Measurements from ENCODE around the gene OR2L5. TPM values are rescaled to one million over a fixed set of nuclear protein-coding genes. Genes with fewer than 3 reads are reported as not detected.

The OR2L5 gene, protein sequence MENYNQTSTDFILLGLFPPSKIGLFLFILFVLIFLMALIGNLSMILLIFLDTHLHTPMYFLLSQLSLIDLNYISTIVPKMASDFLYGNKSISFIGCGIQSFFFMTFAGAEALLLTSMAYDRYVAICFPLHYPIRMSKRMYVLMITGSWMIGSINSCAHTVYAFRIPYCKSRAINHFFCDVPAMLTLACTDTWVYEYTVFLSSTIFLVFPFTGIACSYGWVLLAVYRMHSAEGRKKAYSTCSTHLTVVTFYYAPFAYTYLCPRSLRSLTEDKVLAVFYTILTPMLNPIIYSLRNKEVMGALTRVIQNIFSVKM
- total RNA-seq: not detected
- long read RNA-seq: 0 reads

DNA sequence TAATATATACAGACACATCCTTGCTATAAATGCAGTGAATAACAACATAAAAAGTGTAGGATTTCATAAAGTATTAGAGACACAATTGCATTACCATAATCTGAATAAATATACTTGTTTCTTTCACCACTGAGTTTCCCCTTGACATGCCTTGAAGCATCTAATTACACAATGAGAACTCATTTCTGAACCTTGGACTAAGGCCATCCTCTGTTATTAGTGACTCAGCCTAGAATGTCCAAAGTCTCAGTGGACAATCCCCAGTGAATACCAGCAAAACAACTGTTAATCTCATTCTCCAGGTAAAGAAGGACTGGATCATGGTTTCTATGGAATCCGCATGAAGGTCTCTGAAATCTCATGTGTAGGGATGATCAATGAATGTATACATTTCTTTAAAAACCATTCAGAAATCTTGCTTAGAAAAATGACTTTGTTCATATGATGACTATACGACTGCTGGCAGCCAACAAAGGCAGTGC lies at the start of gene OR2L5:
TSS of gene OR2L5 (plus strand) at position 432 of the 482 bp plus-strand sequence. CDS start 8,288 bp downstream, outside the sequence.
- intact Hi-C loops (cut with DNase I): no loop called here
- no peak for ATAC-seq
- no peak for DNase-seq

DNA sequence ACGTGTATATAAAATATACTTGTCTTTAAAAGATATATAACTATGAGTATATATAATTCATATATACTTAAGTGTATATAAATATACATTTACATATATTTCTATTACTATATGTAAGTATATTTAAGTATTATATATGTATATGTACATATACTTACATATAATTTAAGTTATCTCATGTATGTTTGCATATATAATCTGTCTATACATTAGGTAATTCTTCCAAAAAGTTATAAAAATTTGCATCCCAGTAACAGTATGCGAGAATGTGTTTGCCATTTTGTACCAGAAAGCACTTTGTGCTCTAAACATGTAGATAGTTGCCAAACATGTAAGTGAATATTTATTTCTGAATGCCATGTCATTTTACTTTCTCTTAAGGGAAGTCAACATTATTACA lies 48.5 kb upstream of the OR2L5 start, which contains the start of gene OR2AK2:
TSS of gene OR2AK2 (plus strand) at position 301 of the 400 bp plus-strand sequence. CDS start 144 bp downstream, outside the sequence.
- intact Hi-C loops (cut with DNase I): no loop called here
- ATAC-seq (no peak), DNase-seq (no peak)

DNA sequence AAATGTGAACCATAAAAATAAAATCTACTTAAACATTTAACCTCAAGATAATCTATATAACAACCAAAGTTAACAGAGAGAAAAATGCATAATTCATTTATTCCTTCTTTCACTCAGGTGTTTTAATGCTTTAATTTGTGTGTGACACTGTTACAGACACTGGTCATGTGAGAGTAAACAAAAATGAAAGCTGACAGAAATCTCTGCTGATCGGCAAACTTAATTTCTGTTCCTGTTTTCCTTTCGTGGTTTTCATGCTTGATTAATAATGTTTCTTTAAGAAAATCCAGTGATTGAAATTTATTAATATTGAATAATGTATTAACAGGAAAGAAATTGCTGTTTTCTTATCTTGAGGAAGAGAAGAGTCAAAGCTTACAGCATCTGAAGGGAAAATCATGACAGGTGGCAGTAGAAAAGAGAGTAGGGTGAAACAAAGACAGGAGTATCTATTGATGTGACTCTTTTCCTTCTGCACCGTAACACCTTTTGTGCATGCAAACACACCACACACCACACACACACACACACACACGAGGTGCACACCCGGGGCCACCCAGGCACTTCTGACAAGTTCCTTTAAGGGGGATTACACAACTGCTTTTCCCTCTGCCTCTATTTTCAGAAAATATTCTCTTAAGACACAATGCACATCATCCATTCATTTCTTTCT lies 46.8 kb upstream of the OR2L5 start:
- ATAC-seq: no peak
- no peak for DNase-seq
- intact Hi-C loops (cut with DNase I): no loop called here

DNA sequence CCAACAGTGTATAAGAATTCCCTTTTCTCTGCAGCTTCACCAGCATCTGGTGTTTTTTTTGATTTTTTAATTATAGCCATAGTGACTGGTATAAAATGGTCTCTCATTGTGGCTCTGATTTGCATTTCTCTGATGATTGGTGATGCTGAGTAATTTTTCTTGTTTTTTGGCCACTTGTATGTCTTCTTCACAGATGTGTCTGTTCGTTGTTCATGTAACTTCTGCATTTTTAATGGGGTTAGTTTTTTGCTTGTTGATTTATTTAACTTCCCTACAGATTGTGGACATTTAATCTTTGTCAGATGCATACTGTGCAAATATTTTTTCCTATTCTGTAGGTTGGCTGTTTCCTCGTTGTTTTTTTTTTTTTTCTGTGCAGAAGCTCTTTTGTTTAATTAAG lies 20.5 kb upstream of the OR2L5 start:
- ATAC-seq (no peak), DNase-seq (no peak)
- intact Hi-C loops (cut with DNase I): no loop called here

GRCh38 chr1:247998811-247999210 lies 14.6 kb upstream of the OR2L5 start:
- ATAC-seq (no peak), DNase-seq (no peak)
- intact Hi-C loops (cut with DNase I): no loop called here

DNA sequence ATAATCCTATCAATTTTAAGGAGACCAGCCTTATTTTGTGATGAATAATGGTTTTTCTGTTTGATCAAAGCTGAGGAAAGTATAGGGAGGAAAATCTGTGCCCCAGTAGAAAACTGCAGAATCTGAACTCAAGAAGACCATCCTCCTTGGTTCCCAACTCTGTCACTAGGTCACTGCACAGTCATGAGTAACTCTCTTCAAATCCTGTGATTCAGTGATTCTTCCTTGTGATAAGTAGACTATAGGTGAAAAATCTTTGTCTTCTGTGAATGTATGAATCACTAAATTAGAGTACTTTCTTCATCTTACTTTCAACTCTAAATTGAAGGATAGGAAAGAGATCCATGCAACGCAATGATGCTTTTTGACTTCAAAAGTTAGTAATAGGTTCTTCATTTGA lies 13.3 kb upstream of the OR2L5 start:
- DNase-seq (no peak), ATAC-seq (no peak)
- intact Hi-C loops (cut with DNase I): no loop called here

DNA sequence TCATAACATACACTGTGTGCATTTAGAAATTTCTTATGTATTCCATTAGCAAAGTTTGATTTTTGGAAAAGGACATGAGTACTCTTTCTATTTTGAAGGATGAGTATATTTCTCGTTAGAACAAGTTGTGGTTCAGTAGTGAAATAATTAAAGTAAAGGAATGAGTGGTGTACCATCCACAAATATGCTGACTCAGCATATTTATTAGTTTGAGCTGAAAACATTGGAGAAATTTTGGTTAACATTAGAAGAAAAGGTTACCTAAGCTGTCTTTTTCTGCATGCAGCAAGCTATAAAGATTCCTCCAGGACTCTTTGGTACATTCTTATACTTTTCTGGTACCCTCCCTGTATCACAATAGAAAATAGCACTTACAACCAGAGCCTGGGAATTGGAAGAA lies 5.7 kb upstream of the OR2L5 start:
- no peak for ATAC-seq
- intact Hi-C loops (cut with DNase I): no loop called here
- no peak for DNase-seq

GRCh38 chr1:248009681-248010080 lies 3.8 kb upstream of the OR2L5 start:
- no peak for ATAC-seq
- intact Hi-C loops (cut with DNase I): no loop called here

GRCh38 chr1:248015803-248016202 lies 2.3 kb downstream of the OR2L5 start:
- DNase-seq: no peak
- intact Hi-C loops (cut with DNase I): no loop called here
- no peak for ATAC-seq

More at GRCh38 chr1:248009681-248010080, 3.8 kb upstream of the OR2L5 start:
- DNase-seq: no peak

DNA sequence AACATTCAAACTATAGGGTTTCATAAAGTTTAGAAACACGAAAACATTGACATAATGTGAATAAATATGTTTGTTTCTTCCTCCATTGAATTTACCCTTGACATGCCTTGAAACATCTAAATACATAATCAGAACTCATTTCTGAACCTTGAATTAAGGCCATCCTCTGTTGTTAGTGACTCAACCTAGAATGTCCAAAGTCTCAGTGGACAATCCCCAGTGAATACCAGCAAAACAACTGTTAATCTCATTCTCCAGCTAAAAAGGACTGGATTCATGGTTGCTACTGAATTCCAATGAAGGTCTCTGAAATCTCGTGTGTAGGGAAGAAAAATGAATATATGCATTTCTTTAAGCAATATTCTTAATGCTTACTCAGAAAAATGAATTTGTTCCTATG lies 16.3 kb downstream of the OR2L5 start, which contains the start of gene OR2L2:
TSS of gene OR2L2 (plus strand) at position 301 of the 400 bp plus-strand sequence. CDS start 8,198 bp downstream, outside the sequence.
- no peak for DNase-seq
- ATAC-seq: no peak
- intact Hi-C loops (cut with DNase I): no loop called here

DNA sequence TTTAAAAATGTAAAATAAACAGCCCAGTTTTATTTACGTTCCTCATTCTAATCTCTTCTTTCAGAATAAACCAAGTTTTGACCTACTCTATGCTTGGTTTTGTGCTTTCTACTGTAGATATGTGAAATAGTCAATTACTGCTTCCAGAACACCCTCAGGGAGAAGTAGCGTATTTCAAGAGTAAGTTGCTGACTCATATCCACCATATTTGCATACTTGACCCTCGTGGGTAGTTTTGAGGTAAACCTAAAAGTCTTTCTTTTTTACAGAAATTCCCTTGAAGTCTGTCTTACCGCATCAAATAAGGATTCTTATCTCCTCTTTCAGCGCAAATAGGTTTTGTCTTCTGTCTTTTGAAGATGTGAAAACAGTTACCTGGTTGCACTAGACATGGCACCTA lies 31.7 kb downstream of the OR2L5 start:
- intact Hi-C loops (cut with DNase I): no loop called here
- ATAC-seq: no peak

GRCh38 chr1:248046536-248046935 lies 33.1 kb downstream of the OR2L5 start, which contains the start of gene OR2L3:
Gene OR2L3, plus strand, starts transcription at chr1:248046836. Its CDS starts 13,846 bp downstream, at chr1:248060682.
- ATAC-seq: no peak
- intact Hi-C loops (cut with DNase I): no loop called here
- no peak for DNase-seq

More for the DNA sequence above, 31.7 kb downstream of the OR2L5 start:
- DNase-seq: no peak

- intact Hi-C loops (cut with DNase I): no loop called here
- ATAC-seq (no peak), DNase-seq (no peak)
These were observed 33.5 kb downstream of the OR2L5 start for GRCh38 chr1:248047008-248047407.

GRCh38 chr1:248054671-248055070 lies 41.2 kb downstream of the OR2L5 start:
- intact Hi-C loops (cut with DNase I): no loop called here
- no peak for DNase-seq
- no peak for ATAC-seq

GRCh38 chr1:248055261-248055660 lies 41.8 kb downstream of the OR2L5 start:
- ATAC-seq (no peak), DNase-seq (no peak)
- intact Hi-C loops (cut with DNase I): no loop called here

GRCh38 chr1:248065071-248065470 lies 51.6 kb downstream of the OR2L5 start:
- ATAC-seq: no peak
- DNase-seq: no peak
- intact Hi-C loops (cut with DNase I): no loop called here

DNA sequence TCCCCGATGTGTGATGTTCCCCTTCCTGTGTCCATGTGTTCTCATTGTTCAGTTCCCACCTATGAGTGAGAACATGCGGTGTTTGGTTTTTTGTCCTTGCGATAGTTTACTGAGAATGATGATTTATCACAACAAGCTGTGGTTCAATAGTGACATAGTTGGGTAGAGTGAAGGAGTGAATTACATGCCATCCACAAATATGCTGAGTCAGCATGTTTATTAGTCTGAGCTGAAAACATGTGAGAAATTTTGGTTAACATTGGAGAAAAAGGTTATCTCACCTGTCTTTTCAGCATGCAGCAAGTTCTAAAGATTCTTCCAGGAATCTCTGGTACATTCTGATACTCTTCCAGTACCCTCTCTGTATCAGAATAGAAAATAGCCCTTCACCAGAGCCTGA lies 52.1 kb downstream of the OR2L5 start:
- DNase-seq (no peak), ATAC-seq (no peak)
- intact Hi-C loops (cut with DNase I): no loop called here

Data from left cardiac atrium (tissue), 4 donors.